OCI-LY3 (cell line): Measurements from ENCODE around the gene TCTN2.

Experiments used
- EZH2phosphoT487 ChIP-seq: fragments of 200-600 bp; shearing (Covaris generic); IDR thresholded peaks from 2 replicates; pipeline ENCODE4 v1.6.1; 2018; ENCODE audit warnings: antibody characterized with exemption, mixed run types, low read depth
- TF ChIP-seq, protein P1 (sequence below): fragments of 200-600, 300-600 bp; sonication (generic); IDR thresholded peaks from 2 replicates; pipeline ENCODE4 v1.5.1; 2014; ENCODE audit warnings: antibody characterized with exemption, low read length, low read depth

DNA sequence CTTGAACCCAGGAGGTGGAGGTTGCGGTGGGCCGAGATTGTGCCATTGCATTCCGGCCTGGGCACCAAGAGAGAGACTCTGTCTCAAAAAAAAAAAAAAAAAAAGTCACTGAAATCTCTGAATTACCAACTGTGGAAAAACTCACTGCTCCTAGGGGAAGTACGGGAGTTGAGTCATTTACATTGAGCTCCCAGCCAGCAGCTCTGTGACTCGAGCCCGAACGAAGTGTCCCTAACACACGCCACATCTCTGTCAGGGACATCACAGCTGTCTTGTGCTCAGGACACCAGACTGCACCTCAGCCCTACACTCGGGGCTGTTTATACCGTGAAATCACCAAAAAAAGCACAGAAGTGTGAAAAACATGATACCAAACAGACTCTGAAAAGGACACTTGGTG, 62.3 kb downstream of the TCTN2 start:
- TF ChIP-seq, protein P1, sequence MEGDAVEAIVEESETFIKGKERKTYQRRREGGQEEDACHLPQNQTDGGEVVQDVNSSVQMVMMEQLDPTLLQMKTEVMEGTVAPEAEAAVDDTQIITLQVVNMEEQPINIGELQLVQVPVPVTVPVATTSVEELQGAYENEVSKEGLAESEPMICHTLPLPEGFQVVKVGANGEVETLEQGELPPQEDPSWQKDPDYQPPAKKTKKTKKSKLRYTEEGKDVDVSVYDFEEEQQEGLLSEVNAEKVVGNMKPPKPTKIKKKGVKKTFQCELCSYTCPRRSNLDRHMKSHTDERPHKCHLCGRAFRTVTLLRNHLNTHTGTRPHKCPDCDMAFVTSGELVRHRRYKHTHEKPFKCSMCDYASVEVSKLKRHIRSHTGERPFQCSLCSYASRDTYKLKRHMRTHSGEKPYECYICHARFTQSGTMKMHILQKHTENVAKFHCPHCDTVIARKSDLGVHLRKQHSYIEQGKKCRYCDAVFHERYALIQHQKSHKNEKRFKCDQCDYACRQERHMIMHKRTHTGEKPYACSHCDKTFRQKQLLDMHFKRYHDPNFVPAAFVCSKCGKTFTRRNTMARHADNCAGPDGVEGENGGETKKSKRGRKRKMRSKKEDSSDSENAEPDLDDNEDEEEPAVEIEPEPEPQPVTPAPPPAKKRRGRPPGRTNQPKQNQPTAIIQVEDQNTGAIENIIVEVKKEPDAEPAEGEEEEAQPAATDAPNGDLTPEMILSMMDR: no peak
- TF ChIP-seq EZH2phosphoT487: no peak
